Bronchial epithelial cell (primary cell): ENCODE data around the gene NMT1. TPM values are rescaled to one million over a fixed set of nuclear protein-coding genes. Genes with fewer than 3 reads are reported as not detected.
A peak's percentile ranks its signal among the peaks of the same experiment; 100 is the strongest.

Source experiments
- DNase-seq: peaks from one replicate; pipeline ENCODE4 v3.0.0-alpha.2; 2010; ENCODE audit warnings: low read depth
- FAIRE-seq: peaks from 2 replicates; lab custom pipeline; 2011; peaks lifted over from hg19 to GRCh38; lab: Jason Lieb, UNC
- H3K27me3 ChIP-seq: 2 replicates; pipeline ENCODE4 v1.5.1; 2011; ENCODE audit warnings: low read length; ENCODE audit not compliant: control insufficient read depth, insufficient read depth
- H3K36me3 ChIP-seq: 2 replicates; pipeline ENCODE4 v1.5.1; 2011; ENCODE audit warnings: low read length; ENCODE audit not compliant: control insufficient read depth, insufficient read depth
- H3K4me3 ChIP-seq: 2 replicates; pipeline ENCODE4 v1.5.1; 2011; ENCODE audit warnings: mild to moderate bottlenecking, low read depth, low read length, control low read depth
- CTCF ChIP-seq: IDR thresholded peaks from 2 replicates; pipeline ENCODE4 v1.5.1; 2011; ENCODE audit warnings: mild to moderate bottlenecking, moderate library complexity, low read length, control low read depth, inconsistent platforms; ENCODE audit not compliant: insufficient read depth, severe bottlenecking
- total RNA-seq: library from RNA; depleted of rRNA; stranded (reverse); fragments of >200 nt; gene quantifications from 2 replicates; pipeline ENCODE4 v1.2.1, GENCODE V29; 2014

The NMT1 gene
- 48.1 and 54.2 TPM in 2 replicates for total RNA-seq

- Histone ChIP-seq H3K27me3 (no peaks in the 10 kb centered on the region), H3K36me3 (no peaks in the 10 kb centered on the region), H3K4me3 (peak within 1 kb of the TSS; percentile 88)
- FAIRE-seq (no peak), DNase-seq (peak; percentile 98)
- TF ChIP-seq CTCF: no peak
Observed at GRCh38 chr17:45060797-45061605, at the start of gene NMT1. TSS of gene NMT1 (plus strand) at chr17:45061317. CDS start at chr17:45061330, 13 bp downstream.

- no peak overlapping the region for H3K4me3 ChIP-seq
- FAIRE-seq: no peak
- H3K36me3 ChIP-seq: no peaks in the 10 kb centered on the region
- TF ChIP-seq CTCF: no peak
- no peak for DNase-seq
- H3K27me3 ChIP-seq: no peaks in the 10 kb centered on the region
Observed at GRCh38 chr17:45011767-45012166, 49.4 kb upstream of the NMT1 start.

- no peak for FAIRE-seq
- no peak for TF ChIP-seq CTCF
- no peaks in the 10 kb centered on the region for H3K27me3 ChIP-seq
Observed at GRCh38 chr17:45013021-45013997, 47.8 kb upstream of the NMT1 start.

GRCh38 chr17:45016237-45016636, 44.9 kb upstream of the NMT1 start:
- H3K4me3 ChIP-seq: no peak overlapping the region
- no peaks in the 10 kb centered on the region for H3K36me3 ChIP-seq
- DNase-seq (no peak), FAIRE-seq (no peak)
- TF ChIP-seq CTCF: no peak
- H3K27me3 ChIP-seq: no peaks in the 10 kb centered on the region

More at GRCh38 chr17:45013021-45013997, 47.8 kb upstream of the NMT1 start:
- Histone ChIP-seq H3K36me3 (no peaks in the 10 kb centered on the region), H3K4me3 (no peak overlapping the region)
- no peak for DNase-seq

- H3K4me3 ChIP-seq: no peak overlapping the region
- FAIRE-seq (no peak), DNase-seq (peak; percentile 48)
- H3K36me3 ChIP-seq: no peaks in the 10 kb centered on the region
- peak; percentile 63 for TF ChIP-seq CTCF
- no peaks in the 10 kb centered on the region for H3K27me3 ChIP-seq
Observed at GRCh38 chr17:45016823-45017222, 44.3 kb upstream of the NMT1 start.
